ENCODE measurements around the gene CADPS2.

GRCh38 chr7:122595885-122596284 lies 290.4 kb downstream of the CADPS2 start:
- no peak for TF ChIP-seq CTCF (IDR thresholded peaks at IDR 0.05; ENCODE audit: low read length)
- TF ChIP-seq EZH2phosphoT487 (IDR thresholded peaks at IDR 0.05; ENCODE audit: low read length) = no peak
- no peak for TF ChIP-seq EZH2 (optimal IDR thresholded peaks at IDR 0.05; ENCODE audit: low read depth, low read length)

Data from MM.1S (cell line).